Sciatic nerve (tissue), 2 donors: ENCODE data around the gene KRTCAP3. TPM values are rescaled to one million over a fixed set of nuclear protein-coding genes. Genes with fewer than 3 reads are reported as not detected.
A peak's percentile ranks its signal among the peaks of the same experiment; 100 is the strongest.

Experiments used
- ATAC-seq: fragments of 200-7000 bp; cut with Tn5 transposase; one replicate; pipeline ENCODE4 v1.9.1; 2020; ENCODE audit warnings: mild to moderate bottlenecking, moderate library complexity
- DNase-seq: peaks from one replicate; pipeline ENCODE4 v3.0.0-alpha.2; 2020; ENCODE audit warnings: low spot score
- intact Hi-C: fragments of 100-400 bp; cut with DNase I; formaldehyde crosslinking; loops from one replicate; pipeline ENCODE4 v1.14.2; 2022
- total RNA-seq: library from RNA; stranded (reverse); fragmentation: NEBNext Ultra II Directional; extraction: Animal tissue kit (Norgen Biotek cat#: 25700); gene quantifications from one replicate; pipeline ENCODE4 v1.2.1, GENCODE V29; 2021
- donor health status: DM: no; HTN: no; CAD: no.
- donor health status: DM: no; HTN: no; CAD: no.

KRTCAP3 gene
- total RNA-seq, 1 donor from 2014 or later: 2.6 TPM

DNA sequence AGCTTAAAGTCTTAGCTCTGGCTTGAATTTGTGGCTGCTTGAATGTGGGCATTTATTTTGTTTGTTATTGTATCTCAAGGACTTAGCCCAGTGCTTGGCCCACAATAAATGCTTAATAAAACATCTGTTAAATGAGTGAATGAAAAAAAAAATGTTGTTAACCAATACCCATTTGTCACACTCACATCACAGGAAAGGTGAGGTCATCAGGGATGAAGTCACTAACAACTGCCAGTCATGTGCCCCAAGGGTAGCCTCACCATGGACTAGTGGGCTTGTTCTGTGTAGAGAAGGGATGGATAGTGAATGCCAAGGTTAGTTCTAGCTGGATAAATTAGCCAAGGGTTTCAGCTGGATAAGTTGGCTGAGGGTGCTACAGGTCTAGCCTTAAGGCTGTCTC, 10.8 kb upstream of the KRTCAP3 start:
- ATAC-seq (no peak), DNase-seq (no peak)
- intact Hi-C loops: no loop called here

DNA sequence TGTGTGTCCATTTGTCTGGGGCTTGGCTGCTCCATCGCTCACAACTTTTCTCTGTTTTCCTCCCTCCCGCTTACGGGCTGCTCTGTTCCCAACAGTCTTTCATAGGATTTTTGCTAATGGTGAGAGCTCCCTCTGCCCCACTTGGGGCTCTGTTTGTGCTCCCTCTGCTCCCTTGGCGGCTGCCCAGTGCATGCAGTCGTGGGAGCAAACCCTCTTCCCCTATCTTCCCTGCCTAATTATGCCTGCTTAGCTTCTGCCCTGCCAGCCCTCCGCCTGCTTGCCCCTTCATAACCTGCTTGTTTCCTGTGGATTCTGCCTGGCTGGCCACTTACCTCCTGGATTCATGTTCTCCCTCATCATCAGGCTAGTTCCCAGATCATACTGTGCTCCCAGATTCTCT, 6.6 kb upstream of the KRTCAP3 start:
- intact Hi-C loops: no loop called here
- DNase-seq (no peak), ATAC-seq (no peak)

DNA sequence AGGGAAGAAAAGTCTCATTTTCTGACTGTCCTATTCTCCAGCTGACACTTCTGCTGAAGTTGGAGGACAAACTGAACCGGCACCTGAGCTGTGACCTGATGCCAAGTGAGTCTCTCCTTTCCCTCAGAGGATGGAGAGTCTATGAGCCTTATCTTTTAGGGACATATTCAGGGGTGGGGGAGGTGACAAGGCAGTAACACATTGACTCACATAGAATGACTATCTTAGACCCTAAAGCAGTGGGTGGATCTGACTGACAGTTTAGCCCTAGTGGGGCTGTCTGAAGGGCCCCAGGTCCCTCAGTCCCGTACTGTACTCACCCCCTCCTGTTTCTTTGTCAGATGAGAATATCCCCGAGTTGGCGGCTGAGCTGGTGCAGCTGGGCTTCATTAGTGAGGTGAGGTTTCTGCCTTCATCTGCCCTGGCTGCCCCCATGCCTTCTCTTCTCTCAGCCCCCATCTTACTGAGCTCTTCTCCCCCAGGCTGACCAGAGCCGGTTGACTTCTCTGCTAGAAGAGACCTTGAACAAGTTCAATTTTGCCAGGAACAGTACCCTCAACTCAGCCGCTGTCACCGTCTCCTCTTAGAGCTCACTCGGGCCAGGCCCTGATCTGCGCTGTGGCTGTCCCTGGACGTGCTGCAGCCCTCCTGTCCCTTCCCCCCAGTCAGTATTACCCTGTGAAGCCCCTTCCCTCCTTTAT, 805 bp upstream of the KRTCAP3 start:
- intact Hi-C loops: no loop called here
- no peak for ATAC-seq
- no peak for DNase-seq

DNA sequence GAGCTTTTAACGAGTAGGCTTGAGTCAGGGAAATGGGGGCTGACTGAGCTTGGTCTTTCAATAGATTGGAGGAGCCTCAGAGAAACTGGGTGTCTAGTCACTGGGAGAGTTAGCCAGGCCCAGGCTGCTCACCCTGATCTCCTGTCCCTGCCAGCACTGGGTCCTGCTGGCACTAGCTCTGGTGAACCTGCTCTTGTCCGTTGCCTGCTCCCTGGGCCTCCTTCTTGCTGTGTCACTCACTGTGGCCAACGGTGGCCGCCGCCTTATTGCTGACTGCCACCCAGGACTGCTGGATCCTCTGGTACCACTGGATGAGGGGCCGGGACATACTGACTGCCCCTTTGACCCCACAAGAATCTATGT, 720 bp downstream of the KRTCAP3 start:
- intact Hi-C loops: no loop called here
- DNase-seq (no peak), ATAC-seq (peak; percentile 38)

DNA sequence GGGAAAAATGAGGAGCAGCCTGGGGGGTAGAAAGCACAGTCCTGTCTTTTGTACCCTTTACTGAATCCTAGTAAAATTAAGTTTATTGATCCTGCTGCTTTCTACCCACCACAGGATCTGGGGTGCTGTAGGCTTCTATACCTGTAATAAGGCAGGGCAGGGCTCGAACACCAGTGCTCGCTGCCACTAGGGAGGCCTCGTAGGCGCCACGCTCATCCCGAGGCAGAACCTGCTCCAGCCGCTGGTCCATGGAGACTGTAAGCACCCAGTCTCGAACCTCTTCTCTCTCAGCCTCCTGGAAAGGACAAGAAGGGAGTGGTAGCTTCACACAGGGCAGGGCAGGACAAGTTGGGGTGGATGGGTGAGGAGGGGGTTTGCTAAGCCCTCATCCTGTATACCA, 3.0 kb downstream of the KRTCAP3 start:
- ATAC-seq (no peak), DNase-seq (no peak)
- intact Hi-C loops: no loop called here

DNA sequence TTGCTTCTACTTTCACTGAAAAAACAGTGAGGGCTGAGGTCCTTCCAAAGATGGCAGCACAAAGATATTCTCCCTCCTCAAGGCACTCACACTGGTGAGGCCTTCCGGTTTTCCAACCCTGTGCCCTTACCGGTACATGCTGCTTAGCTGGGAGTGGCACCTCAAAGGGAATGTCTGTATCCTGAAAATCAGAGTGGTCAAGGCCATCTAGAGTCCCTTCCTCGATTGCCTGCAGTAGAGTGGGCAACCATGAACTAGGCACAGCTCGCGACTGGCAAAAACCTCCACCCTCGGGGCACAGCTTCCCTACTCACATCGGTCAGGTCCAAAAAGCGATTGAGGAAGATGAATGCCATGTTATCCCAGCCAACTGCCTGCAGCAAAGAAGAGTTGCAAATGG, 3.4 kb downstream of the KRTCAP3 start:
- no peak for DNase-seq
- no peak for ATAC-seq

DNA sequence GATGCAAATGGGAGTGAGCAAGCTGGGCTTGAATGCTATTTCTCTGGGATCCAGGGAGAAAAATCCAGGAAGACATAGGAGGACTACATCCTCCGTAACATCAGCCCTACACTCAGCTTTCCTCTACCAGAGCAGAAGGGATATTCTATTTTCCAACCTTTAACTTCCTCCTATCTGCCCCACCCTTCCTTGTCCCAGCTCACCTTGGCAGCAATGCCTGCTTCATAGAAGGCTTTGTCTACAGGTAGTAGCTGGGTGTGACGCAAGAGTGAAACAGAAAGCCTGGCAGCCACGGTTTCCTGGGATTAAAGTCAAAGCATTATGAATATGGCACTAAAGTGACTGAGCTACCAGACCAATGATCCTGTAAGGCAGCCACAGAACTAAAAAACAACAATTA, 3.9 kb downstream of the KRTCAP3 start:
- no peak for ATAC-seq
- intact Hi-C loops: no loop called here
- DNase-seq: no peak

More for the DNA sequence above, 3.4 kb downstream of the KRTCAP3 start:
- intact Hi-C loops: no loop called here

DNA sequence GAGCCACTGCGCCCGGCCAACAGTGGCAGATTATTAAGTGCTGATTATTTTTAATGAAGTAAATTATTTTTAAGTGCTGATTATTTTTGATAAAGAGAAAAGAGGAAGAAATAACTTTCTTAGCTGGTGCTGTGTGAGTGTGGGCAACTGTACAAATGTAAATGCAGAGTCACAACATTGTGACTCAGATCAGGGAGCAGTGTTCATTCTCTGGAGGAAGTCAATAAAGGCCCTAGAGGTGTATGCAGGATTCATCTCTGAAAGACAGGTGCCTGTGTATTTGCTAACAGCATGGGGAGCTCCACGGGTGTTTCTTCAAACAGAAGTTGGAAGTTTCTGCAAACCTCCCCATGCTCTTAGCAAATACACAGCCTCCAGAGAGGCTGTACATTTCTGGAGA, 6.2 kb downstream of the KRTCAP3 start:
- intact Hi-C loops: no loop called here
- ATAC-seq: no peak

DNA sequence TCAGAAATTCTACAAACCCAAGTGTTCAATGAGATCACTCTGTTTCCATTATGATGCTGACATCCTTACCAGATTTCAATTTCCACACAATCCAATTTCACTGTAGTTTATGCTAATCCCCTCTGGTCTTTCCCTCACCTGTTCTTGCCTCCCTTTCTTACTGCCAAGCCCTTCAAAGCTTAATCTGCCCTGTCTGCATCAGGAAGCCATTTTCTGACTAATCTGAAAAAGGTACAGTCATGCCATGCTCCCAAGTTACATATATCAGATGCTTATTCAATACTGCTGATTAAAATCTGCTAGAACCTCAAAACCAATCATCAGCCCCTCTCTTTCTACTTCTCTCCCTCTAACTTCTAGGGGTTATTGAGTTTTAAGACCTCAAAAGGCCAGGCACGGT, 8.9 kb downstream of the KRTCAP3 start:
- intact Hi-C loops: no loop called here
- DNase-seq (no peak), ATAC-seq (no peak)

More for the DNA sequence above, 6.2 kb downstream of the KRTCAP3 start:
- no peak for DNase-seq

DNA sequence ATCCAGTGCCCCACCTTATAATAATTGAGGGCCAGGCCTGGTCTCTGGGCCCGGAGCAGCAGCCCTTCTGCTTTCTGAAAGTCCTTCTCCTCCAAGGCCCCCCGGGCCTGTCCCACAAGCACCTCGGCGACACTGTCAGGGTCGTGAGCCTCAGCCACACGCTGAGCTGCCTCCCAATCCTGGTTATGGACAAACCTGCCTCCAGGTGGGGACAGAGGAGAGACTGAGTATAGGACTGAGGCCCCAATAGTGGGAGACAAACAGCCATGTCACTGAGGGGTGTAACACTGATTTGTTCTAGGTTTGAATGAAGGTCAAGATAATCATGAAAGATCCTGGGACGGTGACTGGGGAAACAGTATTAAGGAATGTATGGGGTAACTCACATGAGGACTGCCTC, 11.8 kb downstream of the KRTCAP3 start:
- DNase-seq: no peak
- intact Hi-C loops: no loop called here
- ATAC-seq: no peak

DNA sequence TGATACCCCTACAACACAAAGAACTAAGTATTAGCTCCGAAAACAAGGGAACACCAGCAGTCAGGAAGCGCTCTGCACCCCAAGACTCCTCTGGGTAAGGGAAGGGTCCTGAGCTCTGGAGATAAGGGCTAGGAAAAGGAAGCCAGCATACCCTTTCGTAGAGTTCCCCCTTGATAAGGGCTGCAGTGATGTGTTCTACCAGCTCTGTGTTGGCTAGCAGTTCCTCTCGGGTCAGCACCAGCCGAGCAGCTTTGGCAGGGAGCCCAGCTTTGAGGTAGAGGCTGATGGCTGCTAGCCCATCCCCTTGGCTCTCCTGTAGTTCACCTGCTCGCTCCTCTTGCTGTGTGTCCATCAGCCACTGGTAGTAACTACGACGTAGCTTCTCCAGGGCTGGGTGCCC, 18.9 kb downstream of the KRTCAP3 start:
- intact Hi-C loops: no loop called here
- DNase-seq (no peak), ATAC-seq (no peak)

DNA sequence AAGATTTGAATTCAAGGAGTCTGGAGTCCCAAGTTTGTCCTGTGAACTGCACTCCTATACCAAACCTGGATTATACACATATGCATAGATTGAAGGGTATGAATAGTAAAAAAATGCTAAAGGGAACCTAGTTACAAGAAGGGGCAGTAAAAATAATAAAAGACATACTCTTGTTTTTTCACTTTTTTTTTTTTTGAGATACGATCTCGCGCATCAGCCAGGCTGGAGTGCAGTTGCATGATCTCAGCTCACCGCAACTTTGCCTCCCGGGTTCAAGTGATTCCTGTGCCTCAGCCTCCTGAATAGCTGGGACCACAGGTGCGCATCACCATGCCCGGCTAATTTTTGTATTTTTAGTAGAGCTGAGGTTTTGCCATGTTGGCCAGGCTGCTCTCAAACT, 22.3 kb downstream of the KRTCAP3 start:
- ATAC-seq (no peak), DNase-seq (no peak)

DNA sequence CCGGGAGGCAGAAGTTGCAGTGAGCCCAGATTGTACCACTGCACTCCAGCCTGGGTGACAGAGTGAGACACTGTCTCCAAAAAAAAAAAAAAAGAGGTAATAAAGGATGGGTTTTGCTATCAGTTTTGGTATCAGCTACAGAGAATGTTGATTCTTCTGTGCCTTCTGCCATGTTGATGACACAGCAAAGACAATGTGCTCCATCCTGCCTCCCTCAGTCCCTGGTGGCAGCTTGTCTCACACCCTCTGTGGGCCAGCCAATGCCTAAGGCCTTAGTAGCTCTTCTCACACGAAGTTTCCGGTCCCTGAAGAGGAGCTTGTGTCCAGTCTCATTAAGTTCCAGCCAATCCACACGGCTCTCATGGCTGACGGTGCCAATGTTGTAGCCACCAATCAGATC, 29.8 kb downstream of the KRTCAP3 start:
- no peak for ATAC-seq
- no peak for DNase-seq
- intact Hi-C loops: no loop called here

More for the DNA sequence above, 22.3 kb downstream of the KRTCAP3 start:
- intact Hi-C loops: no loop called here

DNA sequence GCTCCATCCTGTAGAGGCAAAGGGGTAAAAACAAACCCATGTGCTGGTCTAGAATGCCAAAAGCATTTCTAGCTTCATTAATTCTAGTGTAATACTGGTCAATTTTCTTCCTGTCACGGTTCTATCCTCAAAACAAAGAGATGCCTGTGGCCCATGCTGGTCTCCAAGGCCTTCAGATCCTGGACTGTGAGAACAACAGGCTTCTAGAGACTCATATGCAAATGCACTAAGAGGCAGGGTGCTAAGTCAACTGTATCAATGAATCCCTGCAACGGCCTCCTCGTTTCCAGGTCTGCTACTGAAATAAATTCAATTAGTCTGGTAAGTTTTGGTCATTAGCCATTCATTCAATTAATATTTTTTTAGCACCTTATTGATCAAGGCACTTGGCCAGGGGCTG, 43.3 kb downstream of the KRTCAP3 start:
- intact Hi-C loops: no loop called here
- ATAC-seq (no peak), DNase-seq (no peak)

DNA sequence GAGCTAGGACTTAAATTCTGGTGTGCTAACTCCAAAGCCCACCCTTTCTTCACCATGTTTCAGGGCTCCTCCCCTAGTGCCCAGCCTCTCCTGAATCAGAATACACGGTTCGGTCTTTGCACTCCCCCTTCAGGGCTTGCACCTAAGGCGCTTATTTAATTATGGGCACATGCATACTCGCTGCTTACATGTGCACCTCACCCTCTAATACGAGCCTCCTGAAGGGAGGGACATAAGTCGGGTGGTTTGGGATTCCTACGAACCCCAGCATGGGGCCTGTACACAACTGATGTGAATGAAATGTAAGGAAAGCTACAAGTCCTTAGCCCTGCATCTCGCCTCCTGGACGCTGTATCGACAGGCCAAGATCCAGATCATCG, 46.9 kb downstream of the KRTCAP3 start:
- ATAC-seq (peak; percentile 47), DNase-seq (no peak)

DNA sequence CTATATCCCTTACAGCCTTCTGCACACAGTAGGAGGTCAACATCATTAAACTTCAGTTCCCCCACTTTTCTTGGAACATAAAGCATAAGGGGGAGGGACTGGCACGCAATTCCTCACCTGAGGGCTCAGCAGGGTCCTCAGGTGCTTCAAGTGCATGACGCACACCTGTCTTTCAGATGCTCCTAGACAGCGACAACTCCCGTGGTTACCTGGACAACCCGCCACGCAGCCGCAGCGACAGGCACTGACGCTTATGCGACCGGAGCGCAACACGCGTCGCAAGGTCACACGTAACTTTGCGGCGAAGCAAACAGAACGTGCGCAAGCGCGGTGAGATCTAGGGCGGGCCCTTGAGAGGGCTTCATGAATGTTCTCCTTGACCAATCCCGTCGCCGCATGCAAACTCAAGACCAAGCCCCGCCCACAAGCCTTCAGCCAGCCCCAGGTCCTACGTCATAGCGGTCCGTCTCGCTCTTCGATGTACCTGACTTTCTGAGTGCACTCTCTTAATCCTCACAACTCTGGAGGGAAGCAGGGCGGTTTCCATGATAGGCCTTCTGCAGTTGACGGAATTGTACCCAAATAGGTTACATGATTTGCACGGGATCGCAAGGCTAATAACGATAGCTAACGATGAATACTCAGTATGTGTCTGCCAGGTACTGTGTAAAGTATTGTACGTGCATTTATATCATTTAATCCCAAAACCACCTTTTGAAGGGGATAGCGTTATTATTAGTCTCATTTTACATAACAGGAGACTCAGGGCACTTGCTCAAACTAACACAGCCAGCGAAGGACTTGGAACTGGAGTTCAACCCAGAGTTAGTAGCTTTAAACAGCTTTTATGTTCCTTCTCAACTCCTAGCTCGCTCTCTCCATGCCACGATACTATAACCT, 47.6 kb downstream of the KRTCAP3 start, which contains the start of gene IFT172:
Gene IFT172 (minus strand): TSS at position 246 of the 900 bp plus-strand sequence. CDS start 90 bp downstream, at position 156.
- intact Hi-C loops: no loop called here
- ATAC-seq (peak; percentile 99), DNase-seq (peak; percentile 98)

More for the DNA sequence above, 46.9 kb downstream of the KRTCAP3 start:
- intact Hi-C loops: no loop called here

DNA sequence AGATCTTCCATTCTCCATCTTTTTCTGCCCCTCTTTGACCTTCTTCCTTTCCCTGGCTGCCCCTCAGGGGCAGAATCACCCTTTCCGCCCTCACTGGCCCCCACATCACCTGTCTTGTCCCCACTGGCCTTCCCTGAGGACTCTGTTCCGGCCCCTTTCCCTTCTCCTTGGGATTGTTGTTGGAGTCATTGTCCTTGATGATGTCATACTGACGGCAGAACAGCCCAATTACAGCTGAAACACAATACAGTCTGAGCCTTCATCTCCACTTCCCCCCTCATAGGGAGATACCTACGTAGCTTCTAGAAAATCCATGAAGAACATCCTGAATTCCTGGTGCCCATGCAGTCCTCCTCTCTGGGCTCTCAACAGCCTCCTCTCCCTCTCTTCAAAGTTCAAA, 50.4 kb downstream of the KRTCAP3 start:
- intact Hi-C loops: no loop called here
- DNase-seq (no peak), ATAC-seq (no peak)

DNA sequence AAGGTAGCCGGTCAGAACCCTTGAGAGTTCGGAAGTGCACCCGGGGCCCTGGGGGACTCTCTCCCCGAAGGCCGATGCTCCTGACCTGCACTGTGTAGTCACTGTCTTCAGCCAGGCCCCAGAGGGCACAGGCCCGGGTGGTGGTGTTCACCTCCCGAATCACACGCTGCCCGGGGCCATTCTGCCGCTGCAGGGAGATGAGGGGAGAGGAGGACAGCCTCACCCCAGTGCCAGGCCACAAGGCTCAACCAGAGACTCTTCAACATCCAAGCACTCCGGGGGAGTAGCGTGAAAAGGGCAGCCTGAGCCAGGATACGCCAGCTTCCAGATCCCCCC, 51.7 kb downstream of the KRTCAP3 start:
- intact Hi-C loops: no loop called here
- ATAC-seq: no peak
- DNase-seq: no peak
